GM18909 (cell line): ENCODE data around the gene ZNF407.
"Not testable (repeated sequence)": the region's sequence is repeated elsewhere in the genome, so short reads cannot be mapped to it uniquely, and the experiment has no call there.

Source experiments
- ATAC-seq: cut with Tn5 transposase; IDR thresholded peaks from one replicate; pipeline ENCODE4 v1.9.1; 2021; ENCODE audit warnings: mild to moderate bottlenecking; ENCODE audit not compliant: unreplicated experiment, poor library complexity

ZNF407 gene

DNA sequence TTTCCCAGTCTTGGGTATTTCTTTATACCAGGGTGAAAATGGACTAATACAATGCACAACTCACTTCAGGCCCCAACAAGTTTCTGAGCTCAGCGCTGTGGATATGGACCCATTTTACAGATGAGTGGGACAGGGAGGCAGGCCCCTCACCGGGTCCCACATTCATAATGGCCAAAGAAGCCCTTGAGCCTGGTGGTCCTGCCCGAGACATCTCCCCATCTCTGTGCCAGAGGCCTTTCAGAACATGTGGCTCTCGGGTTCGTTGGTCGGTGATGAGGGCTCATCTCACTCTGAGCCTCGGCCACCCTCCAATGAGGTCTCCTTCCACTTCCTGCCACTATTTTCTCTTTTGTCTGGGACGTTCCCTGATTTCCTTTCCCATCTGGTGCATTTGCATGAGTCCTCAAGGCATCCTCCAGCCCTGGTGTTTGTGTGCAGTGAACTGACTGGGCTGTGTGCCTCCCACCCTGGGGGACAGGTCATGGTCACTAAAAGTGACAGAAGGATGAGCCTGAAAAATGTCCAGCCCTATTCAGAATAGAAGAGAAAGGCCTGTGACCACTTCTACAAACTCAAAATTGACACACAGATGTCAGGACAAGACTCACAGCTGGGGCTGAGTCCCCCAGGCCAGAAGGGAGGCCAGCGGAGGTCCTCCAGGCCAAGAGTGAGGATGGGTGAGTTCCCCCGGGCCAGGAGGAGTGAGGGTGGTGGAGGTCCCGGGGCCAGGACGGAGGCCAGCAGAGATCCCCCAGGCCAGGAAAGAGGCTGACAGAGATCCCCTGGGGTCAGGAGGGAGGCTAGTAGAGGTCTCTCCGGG, 476.7 kb downstream of the ZNF407 start:
- ATAC-seq, result no peak

DNA sequence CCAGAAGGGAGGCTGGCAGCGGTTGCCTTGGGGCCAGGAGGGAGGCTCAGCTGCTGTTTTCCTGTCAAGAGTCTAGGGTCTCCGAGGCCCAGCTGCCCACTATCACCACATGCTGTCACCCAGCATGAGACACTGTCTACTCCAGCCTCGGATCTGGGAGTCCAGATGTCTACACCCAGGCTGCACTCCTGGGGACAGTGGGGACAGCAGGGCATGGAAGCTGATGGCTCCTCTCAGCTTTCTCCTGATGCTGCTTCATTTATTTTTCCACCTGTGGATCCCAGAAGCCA, 477.3 kb downstream of the ZNF407 start:
- ATAC-seq, result no peak

DNA sequence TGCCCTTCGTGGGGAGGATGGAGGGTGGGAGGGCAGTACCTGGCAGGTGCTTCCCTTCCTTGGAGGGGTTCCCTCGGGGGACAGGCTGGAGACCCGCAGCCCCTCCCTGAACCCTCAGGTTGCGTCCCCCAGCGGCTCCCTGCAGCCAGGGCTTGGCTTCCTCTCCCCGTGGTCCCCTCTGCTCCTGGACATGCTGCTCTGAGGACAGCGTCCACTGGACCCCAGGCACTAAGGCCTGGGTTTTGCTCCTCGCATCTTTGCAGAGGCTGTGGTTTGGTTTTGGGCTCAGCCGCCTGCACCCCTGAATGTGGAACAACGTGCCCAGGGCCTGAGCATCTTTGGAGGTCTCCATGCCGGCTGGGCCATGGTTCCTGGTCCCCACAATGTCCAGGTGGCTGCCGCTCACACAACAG, 477.8 kb downstream of the ZNF407 start:
- no peak for ATAC-seq

DNA sequence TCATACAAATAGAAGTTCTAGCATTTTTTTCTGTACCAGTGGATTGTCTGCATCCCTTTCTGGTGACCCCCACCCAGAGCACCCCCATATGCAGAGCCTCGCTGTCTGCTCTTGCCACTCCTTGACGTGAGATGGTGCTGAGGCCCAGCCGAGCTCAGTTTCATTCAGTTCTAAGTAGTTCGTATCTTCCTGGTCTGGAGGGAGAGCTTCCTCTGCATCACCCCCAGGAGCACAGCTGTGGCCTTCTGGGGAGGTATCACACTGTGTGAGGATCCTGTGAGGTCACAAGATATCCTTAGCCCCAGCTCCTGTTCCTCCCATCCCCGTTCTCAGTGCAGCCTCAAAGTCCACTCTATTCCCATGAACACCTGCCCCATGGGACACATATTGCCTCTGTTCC, 478.6 kb downstream of the ZNF407 start:
- ATAC-seq, result no peak

DNA sequence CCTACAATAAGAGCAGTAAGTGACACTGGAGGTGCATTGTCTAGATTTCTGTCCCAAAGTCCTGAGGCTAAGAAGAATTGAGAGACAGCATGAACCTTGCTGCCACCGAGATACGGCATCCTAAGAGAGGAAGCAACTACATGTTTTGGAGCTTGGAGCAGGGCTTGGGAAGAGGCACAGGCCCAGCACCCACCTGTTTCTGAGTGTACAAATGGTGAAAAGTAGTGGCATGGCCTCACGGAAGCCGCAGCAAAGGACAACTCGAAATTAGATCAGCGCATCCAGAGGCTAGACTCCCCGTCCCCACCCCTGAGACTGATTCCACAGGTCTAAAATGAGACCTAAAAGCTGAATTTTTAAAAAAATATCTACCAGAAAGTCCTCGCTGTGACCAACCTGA, 483.8 kb downstream of the ZNF407 start:
- ATAC-seq, result no peak

DNA sequence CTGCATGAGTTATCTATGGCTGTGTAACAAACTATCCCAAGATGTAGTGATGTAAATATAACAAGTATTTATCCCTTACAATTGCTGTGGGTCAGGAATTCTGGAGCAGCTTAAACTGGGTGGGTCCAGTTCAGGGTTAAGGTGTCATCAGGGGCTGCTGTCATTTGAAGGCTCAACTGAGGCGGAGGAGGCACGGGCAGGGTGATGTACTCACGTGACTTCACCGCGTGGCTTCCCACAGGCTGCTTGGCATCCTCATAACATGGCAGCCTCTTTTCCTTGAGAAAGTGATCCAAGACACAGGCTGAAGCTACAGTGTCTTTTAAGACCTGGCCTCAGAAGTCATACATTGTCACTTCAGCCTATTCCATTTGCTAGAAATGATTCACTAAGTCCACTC, 485.5 kb downstream of the ZNF407 start:
- ATAC-seq, result no peak

DNA sequence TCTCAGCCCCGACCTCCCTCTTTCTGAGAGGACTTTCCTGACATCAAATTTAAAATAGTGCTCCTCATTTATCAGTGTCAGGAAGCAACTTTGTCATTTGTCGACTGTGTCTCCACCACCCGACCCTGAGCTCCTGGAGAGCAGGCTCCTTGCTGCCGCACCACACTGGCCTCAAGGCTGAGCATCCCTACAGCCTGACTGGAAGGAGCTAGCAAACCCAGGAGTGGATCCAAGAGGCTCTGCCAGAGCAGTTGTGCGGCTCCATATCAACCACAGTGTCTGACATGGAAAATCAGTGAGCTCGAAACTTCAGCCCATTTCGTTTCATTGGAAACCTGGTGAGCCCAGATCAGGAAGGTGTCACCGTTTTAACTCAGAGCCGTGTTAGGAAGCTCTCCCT, 486.1 kb downstream of the ZNF407 start:
- no peak for ATAC-seq

DNA sequence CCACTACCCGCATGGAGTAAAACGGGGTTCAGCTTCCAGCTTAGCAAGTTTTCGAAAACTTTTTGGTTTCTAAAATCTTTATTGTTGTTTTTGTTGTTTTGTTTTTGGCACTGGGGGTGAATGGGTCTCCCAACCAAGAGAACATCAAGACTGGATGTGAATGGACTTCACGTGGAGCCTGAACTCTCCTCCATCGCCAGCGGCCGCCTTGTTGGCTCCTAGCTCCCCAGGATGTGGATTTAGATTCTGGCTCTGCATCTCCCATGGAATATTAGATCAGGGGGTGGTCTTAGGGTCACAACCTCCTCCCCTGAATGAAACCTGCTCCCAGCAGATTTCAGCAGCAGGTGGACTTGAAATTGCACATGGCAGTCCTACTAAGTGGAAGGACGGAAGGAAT, 488.0 kb downstream of the ZNF407 start:
- ATAC-seq, result not testable (repeated sequence)

DNA sequence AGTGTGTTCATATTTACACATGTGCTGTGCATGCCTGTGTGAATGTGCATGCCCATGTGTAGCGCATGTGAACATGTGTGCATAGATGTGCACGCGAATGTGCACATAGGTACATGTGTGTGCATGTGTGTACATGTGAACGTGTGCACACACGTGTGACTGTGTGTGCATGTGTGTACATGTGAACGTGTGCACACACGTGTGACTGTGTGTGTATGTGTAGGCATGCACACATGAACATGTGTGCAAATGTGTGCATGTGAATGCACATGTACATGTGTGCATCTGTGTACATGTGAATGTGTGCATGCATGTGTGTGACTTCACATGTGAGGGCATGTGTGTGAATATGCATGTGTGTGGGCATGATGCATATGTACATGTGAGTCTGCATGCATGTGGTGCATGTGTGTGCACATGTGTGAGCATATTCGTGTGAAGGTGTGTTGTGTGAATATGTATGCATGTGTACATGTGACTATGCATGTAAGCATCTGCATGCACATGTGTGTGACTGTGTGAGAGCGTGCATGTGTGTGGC, 488.9 kb downstream of the ZNF407 start:
- no peak for ATAC-seq

DNA sequence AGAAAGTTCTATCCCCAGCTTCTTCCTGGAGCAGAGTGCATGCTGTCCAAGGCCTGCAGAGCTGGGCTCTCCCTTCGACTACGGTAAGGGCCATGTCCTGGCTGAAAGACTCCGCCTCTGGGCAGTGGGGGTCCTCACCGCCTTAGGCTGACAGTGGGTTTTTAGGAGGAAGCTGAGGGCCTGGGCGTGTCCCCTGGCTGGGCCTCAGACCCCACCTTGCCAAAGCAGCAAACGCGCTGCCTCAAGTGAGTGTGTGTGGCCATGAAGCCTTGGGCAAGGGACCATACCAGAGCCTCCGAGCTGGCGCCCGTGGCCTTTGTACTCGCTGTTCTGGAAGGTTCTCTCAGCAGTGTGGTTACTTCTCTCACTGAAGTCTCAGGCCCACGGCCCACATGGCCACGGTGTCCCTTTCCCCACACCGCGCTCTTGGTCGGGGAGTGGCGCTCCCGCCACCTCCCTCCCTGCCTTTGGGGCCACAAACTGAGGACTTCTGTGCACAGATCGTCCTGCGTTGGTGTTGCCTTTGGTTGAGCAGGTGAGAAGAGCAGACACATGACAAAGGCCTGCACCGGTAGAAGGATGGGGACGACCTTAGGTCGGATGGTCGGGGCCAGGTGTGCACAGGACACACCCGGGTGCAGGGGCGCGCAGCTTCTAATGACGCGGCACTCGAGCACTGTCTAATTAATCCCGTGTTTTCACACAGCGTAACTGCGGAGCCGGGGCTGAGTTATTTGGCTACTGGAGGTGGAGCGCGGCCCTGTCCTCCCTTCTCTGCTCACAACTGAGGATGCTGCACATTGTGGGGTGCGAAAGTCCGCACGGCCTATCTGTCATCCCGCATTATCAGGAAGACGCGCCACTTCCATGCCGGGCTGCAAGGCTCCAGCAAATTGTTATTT, 489.7 kb downstream of the ZNF407 start:
- ATAC-seq, result no peak

DNA sequence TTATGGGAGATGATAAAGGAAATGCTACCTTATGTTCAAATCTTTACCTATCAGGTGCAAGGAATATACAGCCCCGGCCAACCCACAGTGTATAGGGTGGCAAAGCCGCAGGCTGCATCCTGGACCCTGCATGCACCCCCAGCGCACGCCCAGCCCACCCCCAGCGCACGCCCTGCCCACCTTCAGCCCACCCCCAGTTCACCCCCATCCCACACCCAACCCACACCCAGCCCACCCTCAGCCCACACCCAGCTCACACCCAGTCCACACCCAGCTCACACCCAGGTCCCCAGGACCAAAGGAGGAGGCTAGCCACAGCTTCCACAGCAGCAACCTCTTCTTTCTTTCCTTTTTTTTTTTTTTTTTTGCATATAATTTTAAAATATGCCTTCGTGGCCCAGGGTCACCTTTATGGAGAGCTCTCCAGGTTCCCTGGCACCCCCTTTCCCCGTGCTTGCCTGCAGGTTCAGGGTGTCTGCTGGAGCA, 490.4 kb downstream of the ZNF407 start:
- ATAC-seq, result no peak

DNA sequence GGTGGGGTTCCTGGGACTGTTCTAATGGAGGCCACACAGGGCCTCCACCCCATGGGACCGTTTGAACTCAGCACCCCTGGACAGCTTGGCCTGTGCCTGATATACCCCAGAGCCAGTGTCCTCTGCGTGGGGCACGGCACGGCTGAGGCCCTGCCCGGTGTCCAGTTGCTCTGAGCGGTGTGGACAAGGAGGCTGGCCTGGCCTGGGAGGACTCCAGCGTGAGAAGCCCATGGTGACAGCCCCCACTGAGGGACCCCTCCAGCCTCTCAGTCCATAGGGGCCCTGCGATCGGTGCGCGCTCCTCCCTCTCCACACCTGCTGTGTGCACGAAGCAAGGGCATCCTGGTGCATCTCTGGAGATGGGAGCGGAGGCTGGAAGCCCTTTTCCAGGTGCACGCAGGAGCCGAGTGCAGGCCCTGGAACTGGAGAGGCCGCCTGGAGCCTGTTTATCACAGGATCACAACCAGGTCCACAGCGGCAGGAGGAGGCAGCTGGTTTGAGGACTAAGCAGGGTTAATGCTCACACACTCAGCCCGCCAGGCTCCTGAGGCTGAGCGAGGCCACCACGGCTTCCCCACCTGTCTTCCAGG, 491.0 kb downstream of the ZNF407 start:
- no peak for ATAC-seq

DNA sequence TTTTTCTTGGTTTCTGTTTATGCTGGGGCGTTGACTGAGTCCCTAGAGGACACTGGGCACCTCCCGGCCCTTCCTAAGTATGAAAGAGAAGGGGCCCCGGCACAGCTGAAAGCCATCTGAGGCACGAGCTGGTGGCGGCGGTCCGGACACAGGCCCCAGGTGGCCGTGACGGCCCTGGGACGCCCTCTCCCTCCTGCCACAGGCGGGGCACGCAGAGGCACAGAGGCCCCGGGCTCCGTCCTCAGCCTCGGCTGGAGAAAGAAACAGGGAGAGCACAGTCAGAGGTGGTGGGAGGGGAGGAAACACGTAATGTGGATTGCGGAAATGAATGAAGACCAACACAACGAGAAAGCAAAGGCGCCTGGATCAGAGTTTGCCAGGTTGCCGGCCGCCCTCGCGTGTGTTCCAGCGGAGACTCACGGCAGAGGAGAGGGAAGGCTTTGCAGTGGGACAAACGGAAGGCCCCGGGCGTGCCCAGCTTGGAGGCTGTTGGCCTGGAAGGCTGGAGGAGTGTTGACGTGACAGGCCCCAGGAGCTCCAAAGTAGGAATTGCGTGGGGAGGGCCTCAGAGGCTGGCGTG, 492.2 kb downstream of the ZNF407 start:
- no peak for ATAC-seq

DNA sequence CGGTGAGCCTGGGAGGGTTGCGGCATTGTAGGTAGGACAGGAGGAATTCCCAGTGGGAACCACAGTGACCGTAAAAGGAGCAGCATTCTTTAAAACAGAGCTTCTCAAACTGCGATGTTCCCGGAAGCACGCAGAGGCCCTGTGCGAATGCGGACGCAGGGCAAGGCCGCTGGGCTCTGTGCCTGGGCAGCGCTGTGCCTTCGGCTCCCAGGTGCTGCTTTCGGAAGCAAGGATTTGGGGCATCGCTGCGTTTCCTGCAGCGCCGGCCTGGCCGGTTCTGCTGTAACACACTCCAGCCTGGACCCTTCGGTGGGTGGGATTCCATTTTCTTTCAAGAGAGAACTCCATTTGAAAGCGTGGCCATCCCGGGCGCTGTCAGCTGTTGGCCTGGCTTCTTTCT, 492.7 kb downstream of the ZNF407 start:
- no peak for ATAC-seq

DNA sequence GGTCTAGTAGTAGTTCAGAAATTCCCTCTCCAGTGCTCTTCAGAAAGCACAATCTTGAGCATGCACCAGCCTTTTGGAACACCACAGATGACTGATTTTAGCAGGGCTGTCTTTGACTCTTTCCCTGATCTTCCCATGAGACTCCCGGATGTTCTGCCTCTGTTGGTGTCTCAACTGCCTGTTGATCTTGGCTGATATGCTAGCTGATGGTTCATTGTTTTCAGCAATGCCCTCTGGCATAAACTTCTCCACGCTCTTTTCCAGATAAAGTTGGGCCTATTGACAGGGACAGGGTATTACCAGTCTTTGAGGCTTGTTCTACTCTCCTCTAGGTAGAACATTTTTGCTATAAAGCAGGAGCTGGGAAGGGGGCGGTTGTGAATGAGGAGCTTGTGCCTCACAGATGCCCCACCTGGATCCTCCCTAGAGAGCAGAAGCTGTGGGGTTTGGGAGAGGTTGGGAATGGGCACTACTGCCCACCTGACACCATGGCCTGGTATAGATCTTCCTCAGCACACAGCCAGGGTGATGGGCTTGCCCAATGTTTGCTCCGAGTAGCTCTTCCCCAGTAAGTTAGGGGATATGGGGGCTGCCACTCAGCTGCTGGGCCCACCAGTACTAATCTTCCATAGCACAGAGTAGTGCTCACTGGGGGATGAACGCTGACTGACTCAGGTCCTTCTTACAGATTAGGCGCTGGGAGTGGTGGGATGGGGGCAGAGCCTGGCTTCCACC, 500.0 kb downstream of the ZNF407 start:
- no peak for ATAC-seq

DNA sequence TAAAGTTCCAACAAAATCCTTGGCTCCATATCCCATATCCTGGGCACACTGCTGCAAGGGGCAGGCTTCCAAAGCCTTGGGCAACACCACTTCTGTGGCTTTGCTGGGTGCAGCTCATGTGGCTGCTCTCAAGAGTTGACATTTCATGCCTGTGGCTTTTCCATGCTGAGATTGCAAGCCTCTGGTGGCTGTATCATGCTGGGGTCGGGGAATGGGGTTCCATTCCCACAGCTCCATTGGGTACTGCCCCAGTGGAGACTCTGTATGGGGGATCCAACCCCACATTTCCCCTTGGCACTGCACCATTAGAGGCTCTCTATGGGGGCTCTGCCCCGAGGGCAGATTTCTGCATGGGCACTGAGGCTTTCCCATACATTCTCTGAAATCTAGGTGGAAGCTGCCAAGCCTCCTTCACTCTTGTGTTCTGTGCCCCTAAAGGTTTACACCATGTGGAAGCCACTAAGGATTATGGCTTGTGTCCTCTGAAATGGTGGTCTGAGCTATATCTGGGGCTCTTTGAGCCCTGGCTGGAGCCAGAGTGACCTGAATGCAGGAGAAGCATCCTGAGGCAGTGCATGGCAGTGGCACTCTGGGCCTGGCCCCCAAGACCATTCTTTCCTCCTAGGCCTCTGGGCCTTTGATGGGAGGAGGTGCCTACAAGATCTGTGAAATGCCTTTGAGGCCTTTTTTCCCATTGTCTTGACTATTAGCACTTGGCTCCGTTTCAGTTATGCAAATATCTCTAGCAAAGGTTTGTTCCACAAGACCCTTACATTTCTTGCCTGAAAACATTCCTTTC, 503.4 kb downstream of the ZNF407 start:
- ATAC-seq, result no peak

DNA sequence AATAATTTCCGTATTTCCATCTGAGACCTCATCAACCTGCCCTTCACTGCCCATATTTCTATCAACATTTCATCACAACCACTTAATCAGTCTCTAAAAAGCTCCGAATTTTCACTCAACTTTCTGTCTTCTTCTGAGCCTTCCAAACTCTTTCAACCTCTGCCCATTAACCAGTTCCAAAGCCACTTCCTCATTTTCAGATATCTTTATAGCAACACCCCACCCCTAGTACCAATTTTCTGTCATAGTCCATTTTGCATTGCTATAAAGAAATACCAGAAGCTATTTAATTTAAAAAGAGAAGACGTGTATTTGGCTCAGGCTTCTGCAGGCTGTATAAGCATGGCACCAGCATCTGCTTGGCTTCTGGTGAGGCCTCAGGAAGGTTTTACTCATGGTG, 504.2 kb downstream of the ZNF407 start:
- no peak for ATAC-seq

DNA sequence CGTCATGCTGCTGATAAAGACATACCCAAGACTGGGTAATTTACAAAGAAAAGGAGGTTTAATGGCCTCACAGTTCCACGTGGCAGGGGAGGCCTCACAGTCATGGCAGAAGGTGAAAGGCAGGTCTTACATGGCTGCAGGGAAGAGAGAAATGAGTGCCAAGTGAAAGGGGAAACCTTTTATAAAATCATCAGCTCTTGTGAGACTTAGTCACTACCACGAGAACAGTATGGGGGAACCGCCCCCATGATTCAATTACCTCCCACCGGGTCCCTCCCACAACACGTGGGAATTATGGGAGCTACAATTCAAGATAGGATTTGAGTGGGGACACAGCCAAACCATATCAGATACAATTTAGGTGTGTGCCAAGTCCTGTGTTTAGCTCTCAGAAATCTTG, 506.4 kb downstream of the ZNF407 start:
- ATAC-seq, result not testable (repeated sequence)

DNA sequence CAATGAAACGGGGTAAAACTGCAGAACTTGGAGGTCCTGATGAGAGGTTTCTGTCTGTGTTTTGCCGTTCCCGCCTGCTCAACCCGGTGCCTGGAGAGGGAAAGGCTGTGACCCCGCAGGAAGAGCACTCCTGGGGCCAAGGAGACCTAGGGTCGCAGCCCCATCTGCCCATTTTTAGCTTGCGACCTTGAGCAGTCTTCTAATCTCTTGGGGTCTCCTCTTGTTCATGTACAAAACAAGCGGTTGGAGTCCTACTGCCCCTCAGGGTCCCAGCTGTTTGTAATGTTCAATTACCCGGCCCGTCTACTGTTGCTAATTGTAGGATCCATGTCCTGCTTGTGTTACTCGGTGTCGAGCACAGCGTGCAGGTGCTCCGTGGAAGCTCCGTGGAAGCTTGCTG, 506.8 kb downstream of the ZNF407 start:
- no peak for ATAC-seq
